COR-L47 (cell line): ENCODE measurements around the gene COL4A1.

Source experiments
- DNase-seq: peaks from one replicate; lab custom pipeline; 2025; lab: John Stamatoyannopoulos, UW

Gene COL4A1

DNA sequence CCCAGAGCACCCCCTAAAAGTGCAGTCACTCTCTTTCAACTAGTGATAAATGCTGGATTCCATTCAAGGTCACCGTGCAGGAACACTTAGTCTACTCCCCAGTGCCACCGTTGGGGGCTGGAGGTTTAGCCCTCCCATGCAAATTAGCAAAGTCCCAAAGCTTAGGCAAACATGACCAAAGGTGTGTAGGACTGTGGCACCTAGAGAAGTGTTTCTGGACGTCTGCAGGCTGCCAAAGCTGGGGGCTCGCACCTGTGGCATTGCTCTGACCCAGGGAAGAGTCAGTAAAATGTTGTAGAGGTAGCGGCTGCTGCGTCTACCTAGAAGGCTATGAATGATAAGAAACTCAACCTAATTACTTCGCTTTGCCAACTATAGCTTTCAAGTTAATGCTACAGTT, 13.9 kb downstream of the COL4A1 start:
- no peak for DNase-seq

DNA sequence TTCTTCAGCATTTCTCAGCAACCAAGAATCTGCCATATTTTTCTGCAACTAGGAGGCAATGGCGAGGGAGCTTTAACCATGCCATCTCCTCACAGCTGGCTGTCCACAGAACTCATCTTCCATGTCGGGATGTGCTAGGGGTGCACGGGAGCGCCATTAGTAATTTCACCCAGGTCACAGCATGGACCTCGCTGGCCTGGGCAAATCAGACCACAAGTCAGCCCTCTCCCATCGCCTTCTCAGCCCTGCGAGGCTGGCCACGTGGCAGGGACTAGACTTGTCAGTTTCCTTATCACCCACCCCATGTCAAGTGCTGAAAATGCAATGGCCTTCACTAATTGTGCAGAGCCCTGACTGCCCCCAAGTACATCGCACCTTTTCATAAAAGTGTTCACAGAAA, 15.7 kb downstream of the COL4A1 start:
- no peak for DNase-seq

DNA sequence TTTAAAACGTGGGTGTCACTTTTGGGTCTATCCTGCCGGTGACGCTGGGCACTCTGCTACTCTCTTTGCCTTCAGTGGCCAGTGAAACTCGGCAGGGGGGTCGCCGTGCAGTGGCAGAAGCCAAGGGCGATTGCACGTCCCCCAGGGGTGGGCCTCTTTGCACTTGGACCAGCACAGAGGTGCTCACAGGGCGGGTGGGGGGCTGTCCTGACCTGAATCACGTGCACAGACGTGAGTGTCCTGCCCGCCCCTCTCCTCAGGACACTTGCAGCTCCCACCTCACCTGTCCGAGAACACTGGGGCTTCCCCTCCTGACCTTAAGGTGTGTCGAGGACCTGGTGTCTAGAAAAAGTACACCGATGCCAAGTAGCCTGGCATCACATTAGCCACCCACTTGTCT, 16.1 kb downstream of the COL4A1 start:
- DNase-seq: no peak

DNA sequence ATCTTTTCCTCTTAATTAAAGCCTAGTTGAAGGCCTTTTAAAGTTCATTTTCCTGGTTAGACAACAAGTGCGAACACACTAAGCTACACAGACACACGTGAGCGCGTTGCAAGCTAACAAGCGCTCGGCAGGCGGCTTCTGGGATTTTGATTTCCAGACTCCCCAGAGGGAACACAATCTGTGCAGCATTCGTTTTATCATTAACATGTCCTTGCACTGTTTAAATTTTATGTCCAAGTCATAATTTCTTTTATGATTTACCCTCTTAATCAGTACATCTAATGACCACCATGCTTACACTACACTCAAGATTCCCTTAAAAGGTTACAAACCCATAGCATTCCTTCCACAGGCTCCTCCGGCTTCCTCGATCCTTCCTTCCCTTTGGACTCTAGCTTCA, 16.8 kb downstream of the COL4A1 start:
- DNase-seq: no peak

DNA sequence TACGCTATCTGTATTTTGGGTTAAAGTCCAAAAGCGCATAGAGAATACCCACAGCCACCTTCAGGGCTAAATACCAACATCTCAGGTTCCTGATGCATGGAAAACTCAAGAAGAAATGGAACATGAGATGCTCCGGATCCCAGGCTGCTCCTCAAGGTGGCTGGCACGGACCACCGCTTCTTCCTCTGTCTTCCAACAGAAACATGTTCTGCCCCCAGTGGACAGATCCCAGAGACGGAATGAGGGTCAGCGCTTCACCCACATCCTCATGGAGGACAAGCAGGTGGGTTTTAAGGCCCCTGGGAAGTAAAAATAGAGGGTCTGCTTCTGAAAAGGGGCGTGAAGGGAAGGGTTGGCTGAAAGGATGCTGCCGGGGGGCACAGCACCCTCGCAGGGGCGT, 17.3 kb downstream of the COL4A1 start:
- DNase-seq: no peak

DNA sequence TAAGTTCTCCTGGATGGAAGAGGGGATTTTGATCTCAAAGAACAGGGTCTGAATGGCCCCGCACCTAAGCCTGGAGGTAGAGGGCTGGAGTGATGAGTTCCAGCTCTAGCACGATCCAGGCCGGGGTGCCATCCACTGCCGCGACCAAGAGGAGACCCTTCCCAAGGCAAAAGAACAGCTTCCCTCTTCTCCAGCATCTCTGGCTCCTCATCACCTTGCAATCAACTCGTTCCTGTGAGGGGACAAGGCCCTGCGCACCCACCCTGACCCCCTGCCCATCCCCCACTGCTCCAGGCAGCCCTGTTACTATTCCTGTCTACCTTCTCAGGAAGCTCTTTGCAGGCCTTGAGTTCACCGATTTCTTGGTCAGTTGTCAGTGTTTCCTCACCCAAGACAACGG, 17.8 kb downstream of the COL4A1 start:
- no peak for DNase-seq

DNA sequence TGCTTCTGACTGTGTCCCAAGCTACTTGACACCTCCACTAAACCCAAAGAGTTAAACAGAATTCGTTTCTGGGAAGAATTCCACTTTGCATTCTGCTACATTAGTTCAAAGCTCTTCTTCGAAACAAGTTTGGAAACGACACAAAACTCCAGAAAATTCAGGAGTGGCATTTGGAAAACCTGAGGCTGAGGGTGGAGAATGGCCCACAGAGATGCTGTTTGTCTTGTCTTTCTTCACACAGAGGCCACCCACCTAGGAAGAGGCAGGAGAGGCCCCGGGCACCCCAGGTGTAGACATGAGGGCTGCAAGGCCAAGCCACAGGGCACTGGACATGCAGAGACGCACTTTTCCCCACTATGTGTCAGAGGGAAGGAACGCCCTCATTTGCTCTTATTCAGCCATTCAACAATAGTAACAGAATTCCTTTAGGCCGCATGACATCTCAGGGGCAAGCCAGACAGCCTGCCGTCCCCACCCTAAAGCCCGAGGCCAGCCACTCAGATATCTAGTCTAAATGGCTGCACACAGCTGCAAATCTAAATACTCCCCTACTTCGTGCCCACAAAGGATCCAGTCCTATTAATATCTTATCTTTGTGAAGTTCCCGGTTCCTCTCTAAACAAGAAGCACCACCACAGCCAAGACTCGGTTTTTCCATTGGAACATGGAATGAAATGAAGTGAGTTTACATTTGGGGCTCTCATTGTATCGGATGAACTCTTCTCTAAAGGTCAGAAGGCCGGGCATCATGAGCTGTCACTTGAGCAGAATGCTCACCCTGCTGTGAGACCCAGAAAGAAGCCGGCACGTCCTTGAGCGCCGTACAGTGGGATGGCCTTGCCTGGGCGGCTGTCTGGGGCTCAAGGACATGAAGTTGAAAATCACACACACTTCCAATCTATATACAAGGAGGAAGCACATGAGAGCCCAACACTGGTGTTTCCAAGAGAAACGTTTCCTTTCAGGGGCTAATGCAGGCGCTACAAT, 19.8 kb downstream of the COL4A1 start:
- DNase-seq: no peak

DNA sequence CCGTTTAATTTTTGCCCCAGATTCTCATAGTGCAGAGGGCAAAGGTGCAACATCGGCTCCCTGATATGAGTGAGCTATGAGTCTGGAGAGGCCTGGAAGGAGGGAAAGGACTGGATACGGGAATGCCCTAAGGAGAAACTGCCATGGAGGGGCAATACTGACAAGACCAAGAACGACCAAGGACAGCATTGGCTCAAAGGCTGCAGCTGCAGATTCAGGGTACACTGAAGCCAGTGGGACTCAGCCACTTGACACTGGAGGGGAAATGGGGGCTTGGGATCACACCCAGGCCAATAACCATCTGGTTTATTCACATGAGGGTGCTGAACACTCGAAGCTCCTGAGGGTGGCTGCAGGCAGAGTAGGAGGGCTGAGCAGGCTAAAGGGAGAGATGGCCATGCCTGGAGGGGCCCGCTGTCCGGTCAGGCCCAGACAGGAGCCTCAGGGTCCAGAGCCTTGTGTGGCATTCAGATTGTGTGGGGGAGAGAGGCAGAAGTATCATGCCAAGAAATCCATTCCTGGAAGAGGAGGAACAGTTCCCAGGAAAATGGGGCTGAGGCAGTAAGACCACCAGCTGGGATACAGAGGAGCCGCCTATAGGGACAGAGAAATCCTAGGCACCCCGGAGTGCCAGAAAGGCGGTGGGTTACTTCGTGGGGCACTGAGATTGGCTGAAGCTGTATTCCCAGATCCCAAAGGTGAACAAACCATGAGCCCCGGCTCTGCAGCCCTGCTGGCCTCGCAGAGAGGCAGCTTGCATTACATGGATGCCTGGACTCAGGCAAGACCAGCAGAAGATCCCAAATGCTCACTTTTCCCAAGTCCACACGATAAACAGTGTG, 20.7 kb downstream of the COL4A1 start:
- no peak for DNase-seq

DNA sequence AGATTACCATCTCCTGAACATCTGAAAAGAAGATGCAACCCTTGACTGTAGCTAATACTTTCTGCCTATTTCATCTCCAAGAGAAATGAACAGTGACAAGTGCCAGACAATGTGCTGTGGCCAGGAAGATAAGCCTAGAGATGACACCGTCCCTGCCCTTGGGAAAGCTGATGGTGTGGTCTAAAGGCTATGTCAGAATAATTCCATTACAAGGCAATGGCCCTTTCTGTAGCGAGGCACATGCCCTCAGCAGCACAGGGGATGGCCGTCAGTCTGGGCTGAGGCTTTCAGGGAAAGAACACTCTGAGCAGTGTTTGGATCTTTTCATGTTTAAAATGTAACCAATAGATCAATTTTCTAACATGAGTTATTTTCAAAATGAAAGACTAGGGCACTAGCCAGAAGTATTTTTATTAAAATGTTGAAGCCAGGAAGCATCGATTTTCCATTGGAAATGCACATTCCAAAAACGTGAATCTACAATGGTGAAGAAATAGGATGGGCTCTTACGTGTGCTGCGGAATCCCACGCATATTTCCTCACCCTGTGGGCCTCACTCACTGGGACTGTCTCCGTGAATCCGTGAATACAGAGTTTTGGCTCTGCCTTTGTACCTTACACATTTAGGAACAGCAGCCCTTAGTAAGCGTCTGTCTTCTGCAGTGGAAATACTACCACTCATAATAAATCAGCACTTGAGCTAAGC, 22.0 kb downstream of the COL4A1 start:
- DNase-seq: no peak

DNA sequence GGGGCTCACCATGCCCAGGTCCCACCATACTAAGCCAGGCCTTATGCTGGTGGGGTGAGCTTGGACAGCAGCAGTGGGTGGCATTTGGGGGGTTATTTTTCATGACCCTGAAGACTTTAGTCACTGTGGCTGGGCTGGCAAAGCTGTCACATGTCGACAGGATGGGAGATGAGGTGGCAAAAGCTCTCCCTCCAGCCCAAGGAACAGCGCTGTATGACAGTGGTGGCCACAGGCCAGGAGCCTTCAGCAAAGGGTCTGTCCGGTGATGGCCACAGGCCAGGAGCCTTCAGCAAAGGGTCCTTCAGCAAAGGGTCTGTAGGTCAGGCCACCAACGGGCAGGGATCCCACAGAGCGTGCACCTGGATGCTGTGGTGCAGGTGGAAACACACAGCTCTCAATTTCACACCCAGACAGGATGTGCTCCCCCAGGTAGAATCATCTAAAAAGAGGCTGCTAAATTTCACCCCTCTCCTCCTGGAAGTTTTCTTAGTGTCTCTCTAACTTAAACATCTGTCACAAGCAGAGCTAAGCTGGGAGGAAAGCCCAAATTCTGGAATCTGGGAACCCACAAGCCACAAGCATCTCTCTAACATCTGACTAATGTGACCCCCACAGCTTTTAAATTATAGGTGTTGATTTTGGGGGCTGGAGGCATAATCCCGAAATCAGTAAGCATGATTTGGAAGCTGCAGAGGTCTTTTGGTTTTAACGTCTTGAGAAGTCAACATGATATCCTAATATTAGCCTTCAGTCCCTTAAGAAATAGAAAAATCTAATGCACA, 23.0 kb downstream of the COL4A1 start:
- no peak for DNase-seq

DNA sequence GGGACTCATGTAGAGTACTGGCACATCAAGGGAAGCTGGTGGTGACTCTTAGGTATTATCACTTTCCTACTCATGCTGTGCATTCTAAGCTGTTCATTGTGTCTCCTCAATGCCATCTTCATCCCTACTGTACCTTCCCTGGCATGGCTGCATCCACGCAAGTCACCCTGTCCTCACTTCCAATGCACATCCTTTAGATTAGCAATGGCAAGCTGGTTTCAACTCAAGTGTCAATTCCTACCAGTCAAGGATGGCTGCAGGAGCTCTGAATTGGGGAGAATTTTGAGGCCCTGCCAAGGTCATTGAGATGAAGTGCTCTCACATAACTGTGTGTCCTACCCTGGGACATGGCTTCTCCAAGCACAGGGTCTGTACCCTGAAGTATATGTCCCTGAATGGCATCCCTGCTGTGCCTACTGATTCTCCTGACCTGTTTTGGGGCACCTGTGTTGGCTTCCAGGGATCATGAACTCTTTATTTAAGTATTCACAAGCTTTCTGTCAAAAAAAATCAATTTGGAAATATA, 24.6 kb downstream of the COL4A1 start:
- DNase-seq: no peak

DNA sequence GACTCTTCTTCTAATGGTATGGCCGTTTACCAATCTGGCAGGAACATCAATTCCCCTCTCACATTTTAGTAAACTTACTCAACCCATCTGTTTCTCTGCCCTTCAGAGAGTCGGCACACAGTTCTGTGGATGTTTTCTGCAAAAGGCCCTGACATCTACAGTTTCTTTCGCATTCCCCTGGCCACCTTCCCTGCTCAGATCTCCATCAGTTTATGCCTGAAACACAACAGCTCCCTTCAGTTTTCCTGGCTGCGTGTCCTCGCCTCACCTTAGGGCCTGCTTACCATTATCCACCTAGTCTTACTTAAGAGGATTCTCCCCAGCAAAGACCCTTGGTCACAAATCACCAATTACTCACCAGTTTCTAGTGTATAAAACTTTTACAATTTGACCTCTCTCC, 25.2 kb downstream of the COL4A1 start:
- DNase-seq: no peak

DNA sequence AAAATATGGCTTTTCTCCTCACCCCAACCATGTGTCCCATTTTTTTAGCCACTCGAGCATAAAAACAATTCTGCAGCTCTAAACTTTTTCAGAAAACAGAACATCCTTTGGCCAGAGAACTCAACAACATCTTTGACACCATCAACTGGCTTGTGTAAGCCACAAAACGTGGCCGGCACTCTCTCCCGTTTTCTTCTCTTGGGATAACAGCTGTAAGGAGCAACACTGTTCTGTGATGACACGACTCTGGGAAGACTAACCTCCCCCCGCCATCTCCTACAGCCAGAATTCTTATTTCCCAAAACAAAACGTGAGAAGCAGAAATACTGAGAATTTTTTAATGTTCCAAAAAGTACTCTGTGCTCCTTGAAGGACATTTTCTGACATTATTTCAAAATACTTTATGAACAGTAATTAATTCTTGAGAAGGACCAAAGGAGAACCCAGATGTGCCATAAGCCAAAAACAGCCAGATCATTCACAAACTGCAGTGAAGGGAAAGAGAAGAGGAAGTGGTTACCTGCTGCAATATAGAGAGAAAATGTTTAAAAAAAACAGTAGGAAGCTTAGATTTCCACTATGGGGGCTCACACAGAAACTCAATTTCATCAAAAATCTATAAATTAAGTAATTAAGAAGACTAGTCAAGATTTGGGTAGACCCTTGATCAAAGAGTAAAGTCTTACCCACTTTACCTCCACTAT, 25.8 kb downstream of the COL4A1 start:
- DNase-seq: no peak

DNA sequence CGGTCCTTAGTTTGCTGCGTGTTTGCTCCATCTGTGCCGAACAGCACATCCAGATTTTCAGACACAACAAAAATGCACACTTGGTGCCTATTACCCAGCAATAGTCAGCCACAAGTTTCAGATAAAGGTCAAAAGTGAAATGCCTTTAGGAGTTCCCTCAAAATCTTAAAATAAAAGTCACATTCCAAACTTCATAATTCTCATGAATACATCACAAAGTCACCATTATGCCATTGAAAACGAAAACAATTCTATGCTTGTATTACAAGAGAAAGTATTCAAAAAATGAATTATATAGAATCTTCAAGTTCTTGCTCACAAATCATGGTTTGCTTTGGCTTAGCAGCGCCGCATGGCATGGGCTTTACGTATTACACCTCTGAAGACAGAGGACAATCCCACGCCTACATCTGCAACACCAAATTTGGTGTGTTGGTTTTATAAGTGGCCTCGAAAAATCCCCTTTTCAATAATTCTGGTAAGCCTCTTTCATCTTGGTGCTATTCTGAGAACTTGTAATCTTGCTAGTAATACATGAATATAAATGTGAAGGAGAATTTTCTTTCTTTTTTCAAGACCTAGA, 26.6 kb downstream of the COL4A1 start:
- no peak for DNase-seq

DNA sequence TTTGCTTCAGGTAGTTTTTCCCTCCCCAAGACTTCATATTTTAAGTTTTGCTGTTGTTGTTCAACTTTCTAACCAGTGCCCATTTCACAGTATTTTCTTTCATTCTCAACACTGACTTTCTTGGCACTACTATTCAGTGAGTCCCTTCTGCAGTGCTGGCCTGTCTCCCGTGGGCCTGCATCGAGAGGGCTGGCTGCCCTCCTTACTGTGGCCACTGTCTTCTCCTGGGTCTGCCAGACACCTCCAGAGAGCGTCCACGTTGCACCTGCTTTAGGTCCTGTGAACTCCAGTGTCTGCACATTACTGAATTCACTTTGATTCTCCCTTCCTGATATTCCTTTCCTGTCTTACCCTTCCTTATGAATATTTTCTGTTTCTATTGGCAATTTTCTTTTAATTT, 27.3 kb downstream of the COL4A1 start:
- DNase-seq: no peak

DNA sequence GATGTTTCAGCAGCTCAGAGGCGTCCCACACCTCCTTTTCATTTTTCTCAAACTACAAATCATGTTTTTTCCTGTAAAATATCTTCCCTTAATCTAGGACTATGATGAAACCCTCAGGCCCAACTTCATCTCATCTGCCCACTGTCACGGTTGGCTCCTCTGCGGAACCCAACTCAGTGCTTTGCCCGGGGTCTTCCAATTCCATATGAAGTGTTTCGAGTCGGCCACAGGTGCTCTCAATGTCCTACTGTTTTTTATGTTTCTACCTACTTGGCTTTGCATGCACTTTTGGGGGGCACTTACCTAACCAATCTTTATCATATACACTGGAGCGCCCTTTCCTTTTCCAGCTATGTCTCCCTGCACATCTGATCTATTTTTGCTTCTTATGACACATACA, 28.1 kb downstream of the COL4A1 start:
- DNase-seq: no peak

DNA sequence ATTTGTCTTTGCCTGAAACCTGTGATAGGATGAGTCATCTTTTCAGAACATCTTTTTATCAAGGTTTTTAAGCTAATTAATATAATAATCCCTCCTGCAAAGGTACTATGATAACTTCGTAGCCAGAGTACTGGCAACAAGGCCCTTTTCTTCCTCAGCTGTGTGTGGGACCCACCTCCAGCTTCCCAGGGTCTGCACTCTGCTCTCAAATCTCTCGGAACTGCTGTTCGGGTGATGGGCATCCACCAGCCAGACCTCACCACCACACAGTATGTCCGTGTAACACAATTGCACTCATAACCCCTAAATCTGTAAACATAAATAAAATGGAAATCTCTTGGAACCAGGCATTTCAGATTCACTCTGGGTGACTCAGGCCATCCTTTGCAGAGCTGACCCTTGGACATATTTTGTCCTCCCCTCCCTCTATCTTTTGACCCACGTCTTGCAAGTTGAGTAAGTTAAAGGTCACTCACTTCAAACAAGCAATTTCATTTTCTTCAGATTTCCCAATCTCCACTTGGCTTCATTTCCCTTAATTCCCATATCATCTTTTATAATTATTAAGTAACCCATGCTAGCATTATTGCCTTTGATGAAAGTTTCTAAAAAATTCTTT, 29.5 kb downstream of the COL4A1 start:
- no peak for DNase-seq

DNA sequence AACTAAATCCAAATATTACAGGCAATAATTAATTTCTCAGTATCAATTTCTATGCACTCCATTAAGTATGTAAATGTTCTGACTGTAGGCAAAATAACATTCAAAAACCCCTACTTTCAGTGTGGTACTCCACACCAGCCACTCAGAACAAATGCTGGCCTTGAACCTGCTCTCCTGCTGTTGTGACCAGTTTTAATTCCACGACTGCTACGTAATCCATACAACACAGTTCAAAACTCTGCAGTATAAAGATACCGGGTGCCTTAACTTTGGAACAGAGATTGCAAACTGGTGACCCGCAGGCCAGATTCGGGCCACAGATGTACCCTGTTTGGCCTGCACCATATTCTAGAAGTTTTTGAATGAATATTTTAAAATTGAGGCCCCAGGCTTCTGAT, 30.4 kb downstream of the COL4A1 start:
- DNase-seq: no peak

DNA sequence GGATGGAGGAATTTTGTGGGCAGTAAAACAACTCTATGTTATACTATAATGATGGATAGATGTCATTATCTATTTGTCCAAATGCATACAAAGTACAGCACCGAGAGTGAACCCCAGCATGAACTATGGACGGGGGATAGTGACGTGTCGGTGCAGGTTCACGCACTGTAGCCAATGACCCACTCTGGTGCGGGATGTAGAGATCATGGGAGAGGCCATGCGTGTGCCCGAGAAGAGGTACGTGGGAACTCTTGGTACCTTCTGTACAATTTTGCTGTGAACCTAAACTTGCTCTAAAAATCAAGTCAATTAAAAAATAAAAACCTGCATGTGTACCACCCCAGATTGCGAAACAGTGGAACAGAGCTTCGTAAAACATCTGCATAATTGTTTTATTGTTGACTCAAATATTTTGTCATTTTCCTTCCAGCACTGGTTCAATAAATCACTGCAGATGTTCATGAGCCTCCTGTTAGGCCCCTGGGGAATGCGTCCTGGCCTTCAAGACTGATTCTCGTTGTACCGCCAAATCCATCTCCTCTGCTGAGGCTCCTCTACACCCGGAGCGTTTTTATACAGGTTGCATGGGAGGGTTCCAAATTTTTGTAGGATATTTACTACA, 30.9 kb downstream of the COL4A1 start:
- no peak for DNase-seq
